GM23338 (cell line): ENCODE results near the gene TXLNG. TPM values are rescaled to one million over a fixed set of nuclear protein-coding genes. Genes with fewer than 3 reads are reported as not detected.
A peak's percentile ranks its signal among the peaks of the same experiment; 100 is the strongest.

Experiments
- ATAC-seq: fragments of 200-7000 bp; cut with Tn5 transposase; 3 replicates; pipeline ENCODE4 v1.9.1; 2020
- DNase-seq: peaks from one replicate; pipeline ENCODE4 v3.0.0-alpha.2; 2015; ENCODE audit warnings: low spot score
- H2AFZ ChIP-seq: fragments of 200-600 bp; sonication (generic); 2 replicates; pipeline ENCODE4 v1.8.0; 2016; ENCODE audit warnings: antibody characterized with exemption, mild to moderate bottlenecking, moderate library complexity
- H3F3A ChIP-seq: fragments of 200-600 bp; sonication (generic); replicated peaks from 2 replicates; pipeline ENCODE4 v1.8.0; 2017; ENCODE audit warnings: antibody characterized with exemption, mixed run types, low read depth
- H3K27ac ChIP-seq: fragments of 200-600 bp; sonication (generic); 2 replicates; pipeline ENCODE4 v1.6.1; 2016; ENCODE audit warnings: low read depth
- H3K27me3 ChIP-seq: fragments of 200-600 bp; sonication (generic); 2 replicates; pipeline ENCODE4 v1.8.0; 2016; ENCODE audit warnings: mild to moderate bottlenecking, mixed run types, moderate library complexity; ENCODE audit not compliant: insufficient read depth
- H3K36me3 ChIP-seq: fragments of 200-600 bp; sonication (generic); 2 replicates; pipeline ENCODE4 v1.8.0; 2016; ENCODE audit warnings: mild to moderate bottlenecking; ENCODE audit not compliant: insufficient read depth
- H3K4me1 ChIP-seq: fragments of 200-600 bp; sonication (generic); 2 replicates; pipeline ENCODE4 v1.8.0; 2016; ENCODE audit warnings: mild to moderate bottlenecking, moderate library complexity; ENCODE audit not compliant: insufficient read depth
- H3K4me2 ChIP-seq: fragments of 200-600 bp; sonication (generic); 2 replicates; pipeline ENCODE4 v1.7.1; 2017; ENCODE audit warnings: mixed run types
- H3K4me3 ChIP-seq: fragments of 200-600 bp; sonication (generic); 2 replicates; pipeline ENCODE4 v1.6.1; 2016; ENCODE audit warnings: mixed run types
- H3K79me2 ChIP-seq: fragments of 200-600 bp; sonication (generic); replicated peaks from 2 replicates; pipeline ENCODE4 v1.8.0; 2017; ENCODE audit warnings: mild to moderate bottlenecking; ENCODE audit not compliant: insufficient read depth
- H3K9me2 ChIP-seq: fragments of 200-600 bp; sonication (generic); 2 replicates; pipeline ENCODE4 v1.8.0; 2017; ENCODE audit not compliant: insufficient read depth
- H4K20me1 ChIP-seq: fragments of 200-600 bp; sonication (generic); replicated peaks from 2 replicates; pipeline ENCODE4 v1.8.0; 2017; ENCODE audit warnings: mild to moderate bottlenecking; ENCODE audit not compliant: insufficient read depth
- H3K27ac Mint-ChIP-seq: 2 replicates; pipeline ENCODE4 v1.8.0; 2020; ENCODE audit warnings: inconsistent platforms, mild to moderate bottlenecking, moderate library complexity, mixed read lengths
- H3K27me3 Mint-ChIP-seq: 3 replicates; pipeline ENCODE4 v1.8.0; 2022; ENCODE audit warnings: low read depth, mild to moderate bottlenecking, moderate library complexity, mixed read lengths, inconsistent platforms; ENCODE audit not compliant: insufficient read depth, poor library complexity
- H3K36me3 Mint-ChIP-seq: 3 replicates; pipeline ENCODE4 v1.8.0; 2021; ENCODE audit warnings: low read depth, mild to moderate bottlenecking, inconsistent platforms, moderate library complexity, mixed read lengths
- H3K4me1 Mint-ChIP-seq: 3 replicates; pipeline ENCODE4 v1.8.0; 2020; ENCODE audit warnings: mild to moderate bottlenecking, inconsistent platforms, mixed read lengths
- H3K4me3 Mint-ChIP-seq: 3 replicates; pipeline ENCODE4 v1.8.0; 2021; ENCODE audit warnings: moderate library complexity, mild to moderate bottlenecking, inconsistent platforms, mixed read lengths
- H3K9me3 Mint-ChIP-seq: 3 replicates; pipeline ENCODE4 v1.8.0; 2020; ENCODE audit warnings: moderate library complexity, mild to moderate bottlenecking, inconsistent platforms, mixed read lengths
- CREB1 ChIP-seq: fragments of 250-450 bp; sonication (Bioruptor Pico); IDR thresholded peaks from 2 replicates; pipeline ENCODE4 v1.5.0; 2020; ENCODE audit warnings: low read depth, mild to moderate bottlenecking, moderate library complexity
- CTCF ChIP-seq, 2 experiments: fragments of 200-600 bp in 1 of 2; sonication (generic) in 1 of 2; conservative IDR thresholded peaks; 2 replicates each; pipeline versions ENCODE4 v1.5.1 to v1.6.1; 2016 to 2017; ENCODE audit warnings: antibody characterized with exemption in 2 of 2, low read depth in 2 of 2, mild to moderate bottlenecking in 2 of 2, moderate library complexity in 1 of 2
- ETS1 ChIP-seq: IDR thresholded peaks from 2 replicates; pipeline ENCODE4 v1.6.1; 2016; ENCODE audit warnings: antibody characterized with exemption
- EZH2 ChIP-seq: fragments of 200-600 bp; sonication (generic); IDR thresholded peaks from one replicate; pipeline ENCODE4 v1.8.0; 2017; ENCODE audit warnings: antibody characterized with exemption, mild to moderate bottlenecking, low read depth; ENCODE audit not compliant: unreplicated experiment
- EZH2phosphoT487 ChIP-seq: fragments of 200-600 bp; sonication (generic); IDR thresholded peaks from one replicate; pipeline ENCODE4 v1.8.1; 2018; ENCODE audit warnings: antibody characterized with exemption; ENCODE audit not compliant: unreplicated experiment
- JUNB ChIP-seq: IDR thresholded peaks from one replicate; pipeline ENCODE4 v1.6.1; 2016; ENCODE audit warnings: antibody characterized with exemption; ENCODE audit not compliant: unreplicated experiment
- NANOG ChIP-seq: IDR thresholded peaks from 2 replicates; pipeline ENCODE4 v1.6.1; 2016; ENCODE audit warnings: antibody characterized with exemption, borderline replicate concordance
- POLR2AphosphoS5 ChIP-seq: IDR thresholded peaks from 2 replicates; pipeline ENCODE4 v1.6.1; 2016; ENCODE audit warnings: antibody characterized with exemption, low read depth
- REST ChIP-seq: IDR thresholded peaks from one replicate; pipeline ENCODE4 v1.6.1; 2018; ENCODE audit warnings: antibody characterized with exemption; ENCODE audit not compliant: unreplicated experiment
- STAT1 ChIP-seq: IDR thresholded peaks from one replicate; pipeline ENCODE4 v1.6.1; 2016; ENCODE audit warnings: antibody characterized with exemption; ENCODE audit not compliant: unreplicated experiment
- ZNF114 ChIP-seq: fragments of 250-450 bp; sonication (Bioruptor Pico); IDR thresholded peaks from 2 replicates; pipeline ENCODE4 v1.5.0; 2020; ENCODE audit warnings: mild to moderate bottlenecking, moderate library complexity
- ZNF331 ChIP-seq: fragments of 250-450 bp; sonication (Bioruptor Pico); IDR thresholded peaks from 2 replicates; pipeline ENCODE4 v1.5.0; 2020; ENCODE audit warnings: low read depth, mild to moderate bottlenecking, moderate library complexity
- ZNF462 ChIP-seq: fragments of 250-450 bp; sonication (Bioruptor Pico); IDR thresholded peaks from 2 replicates; pipeline ENCODE4 v1.5.0; 2020; ENCODE audit warnings: mild to moderate bottlenecking, moderate library complexity
- polyA plus RNA-seq: library from polyadenylated mRNA; unstranded; fragments of >200 nt; fragmentation: Nextera tagmentation; extraction: Ambion mirVana; gene quantifications from 2 replicates; pipeline ENCODE4 v1.2.1, GENCODE V29; 2016
- total RNA-seq: library from RNA; depleted of rRNA; stranded (reverse); fragments of >200 nt; shearing (Covaris generic); gene quantifications from 2 replicates; pipeline ENCODE4 v1.2.3, GENCODE V29; 2014

Gene TXLNG
- total and polyA plus RNA-seq, 2 experiments from 2014 or later: 45.3 to 48.4 TPM

GRCh38 chrX:16868920-16869319 lies 82.7 kb downstream of the TXLNG start:
- H2AFZ ChIP-seq: no peak overlapping the region
- H3K27ac ChIP-seq: no peak overlapping the region
- Mint-ChIP-seq H3K27me3 (peaks cover 6% of the 10 kb centered on the region), H3K4me3 (peak overlapping the region; percentile 89), H3K36me3 (peaks cover 36% of the 10 kb centered on the region), H3K9me3 (no peaks in the 10 kb centered on the region), H3K4me1 (peaks cover 29% of the 10 kb centered on the region), H3K27ac (peak overlapping the region; percentile 72)
- peak overlapping the region; percentile 79 for H3K4me3 ChIP-seq
- peaks cover 56% of the 10 kb centered on the region for H3K79me2 ChIP-seq
- H3K4me2 ChIP-seq: peak overlapping the region; percentile 87
- H4K20me1 ChIP-seq: peaks cover 27% of the 10 kb centered on the region
- H3F3A ChIP-seq: no peaks in the 10 kb centered on the region
- H3K27me3 ChIP-seq: no peaks in the 10 kb centered on the region
- DNase-seq (no peak), ATAC-seq (no peak)
- H3K9me2 ChIP-seq: no peaks in the 10 kb centered on the region
- peaks cover 9% of the 10 kb centered on the region; the same call in 1 of the 2 replicates for H3K36me3 ChIP-seq
- TF ChIP-seq NANOG (no peak), ZNF114 (no peak), CREB1 (no peak), POLR2AphosphoS5 (no peak), STAT1 (no peak), CTCF (conservative IDR thresholded peaks at IDR 0.05; ENCODE audit: low read depth in 2 of 2) (no peak), ZNF462 (CRISPR knock-in tag) (no peak), JUNB (no peak), EZH2phosphoT487 (no peak), REST (no peak), ZNF331 (CRISPR knock-in tag) (no peak), ETS1 (no peak), EZH2 (no peak)
- peaks cover 11% of the 10 kb centered on the region for H3K4me1 ChIP-seq
